ENCODE results near the gene NCKAP5L.

Gene NCKAP5L

GRCh38 chr12:49809906-49810389, 18.3 kb downstream of the NCKAP5L start:
- Histone ChIP-seq H3K9ac (no peak overlapping the region), H3K4me3 (IDR thresholded peaks at IDR 0.05; ENCODE audit: insufficient read depth, low read depth, low read length) (no peak overlapping the region), H4K20me1 (ENCODE audit: insufficient read depth) (no peaks in the 10 kb centered on the region), H3K79me2 (ENCODE audit: insufficient read depth, low read depth) (no peaks in the 10 kb centered on the region), H3K4me2 (no peak overlapping the region), H3K36me3 (ENCODE audit: insufficient read depth) (no peaks in the 10 kb centered on the region), H3K27me3 (ENCODE audit: insufficient read depth, low read depth) (no peaks in the 10 kb centered on the region; the same call in 1 of the 2 replicates), H3K4me1 (ENCODE audit: low read depth, poor library complexity, severe bottlenecking) (no peaks in the 10 kb centered on the region), H3K27ac (no peak overlapping the region), H2AFZ (ENCODE audit: low read depth) (no peak overlapping the region)
- TF ChIP-seq, protein P1, sequence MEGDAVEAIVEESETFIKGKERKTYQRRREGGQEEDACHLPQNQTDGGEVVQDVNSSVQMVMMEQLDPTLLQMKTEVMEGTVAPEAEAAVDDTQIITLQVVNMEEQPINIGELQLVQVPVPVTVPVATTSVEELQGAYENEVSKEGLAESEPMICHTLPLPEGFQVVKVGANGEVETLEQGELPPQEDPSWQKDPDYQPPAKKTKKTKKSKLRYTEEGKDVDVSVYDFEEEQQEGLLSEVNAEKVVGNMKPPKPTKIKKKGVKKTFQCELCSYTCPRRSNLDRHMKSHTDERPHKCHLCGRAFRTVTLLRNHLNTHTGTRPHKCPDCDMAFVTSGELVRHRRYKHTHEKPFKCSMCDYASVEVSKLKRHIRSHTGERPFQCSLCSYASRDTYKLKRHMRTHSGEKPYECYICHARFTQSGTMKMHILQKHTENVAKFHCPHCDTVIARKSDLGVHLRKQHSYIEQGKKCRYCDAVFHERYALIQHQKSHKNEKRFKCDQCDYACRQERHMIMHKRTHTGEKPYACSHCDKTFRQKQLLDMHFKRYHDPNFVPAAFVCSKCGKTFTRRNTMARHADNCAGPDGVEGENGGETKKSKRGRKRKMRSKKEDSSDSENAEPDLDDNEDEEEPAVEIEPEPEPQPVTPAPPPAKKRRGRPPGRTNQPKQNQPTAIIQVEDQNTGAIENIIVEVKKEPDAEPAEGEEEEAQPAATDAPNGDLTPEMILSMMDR (conservative IDR thresholded peaks at IDR 0.05; ENCODE audit: low read depth, low read length) = no peak

DNA sequence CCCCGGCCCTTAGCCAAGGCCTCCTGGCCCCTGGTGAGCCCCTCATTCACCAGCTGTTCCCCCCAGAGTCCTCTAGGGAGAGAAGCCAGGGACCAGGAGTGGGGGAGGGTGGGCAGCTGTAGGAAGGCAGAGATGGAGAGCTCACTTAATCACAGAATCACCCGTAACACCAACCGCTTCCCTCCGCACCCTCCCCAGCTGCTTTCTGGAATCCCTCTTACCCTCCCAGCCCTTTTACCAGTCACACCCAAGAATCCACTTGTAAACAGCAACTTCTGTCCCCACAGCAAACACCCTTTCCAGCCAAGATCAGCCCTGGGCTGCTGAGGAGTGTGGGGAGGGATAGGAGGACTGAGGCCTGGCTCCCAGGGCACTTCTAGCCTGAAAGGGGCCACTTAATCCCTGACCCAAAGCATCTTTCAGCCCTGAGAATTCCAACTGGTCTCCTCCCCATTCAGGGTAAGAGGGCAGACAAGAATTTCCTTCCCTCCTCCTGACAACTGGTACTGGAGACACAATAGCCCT, 18.8 kb downstream of the NCKAP5L start:
- Histone ChIP-seq H3K4me1 (ENCODE audit: low read depth, poor library complexity, severe bottlenecking) (no peaks in the 10 kb centered on the region), H3K27me3 (ENCODE audit: insufficient read depth, low read depth) (no peaks in the 10 kb centered on the region; the same call in 1 of the 2 replicates), H4K20me1 (ENCODE audit: insufficient read depth) (no peaks in the 10 kb centered on the region), H3K79me2 (ENCODE audit: insufficient read depth, low read depth) (no peaks in the 10 kb centered on the region), H2AFZ (ENCODE audit: low read depth) (no peak overlapping the region), H3K4me2 (no peak overlapping the region), H3K9ac (no peak overlapping the region), H3K27ac (no peak overlapping the region), H3K36me3 (ENCODE audit: insufficient read depth) (no peaks in the 10 kb centered on the region), H3K4me3 (IDR thresholded peaks at IDR 0.05; ENCODE audit: insufficient read depth, low read depth, low read length) (no peak overlapping the region)
- TF ChIP-seq, protein P1 (conservative IDR thresholded peaks at IDR 0.05; ENCODE audit: low read depth, low read length) = no peak

DNA sequence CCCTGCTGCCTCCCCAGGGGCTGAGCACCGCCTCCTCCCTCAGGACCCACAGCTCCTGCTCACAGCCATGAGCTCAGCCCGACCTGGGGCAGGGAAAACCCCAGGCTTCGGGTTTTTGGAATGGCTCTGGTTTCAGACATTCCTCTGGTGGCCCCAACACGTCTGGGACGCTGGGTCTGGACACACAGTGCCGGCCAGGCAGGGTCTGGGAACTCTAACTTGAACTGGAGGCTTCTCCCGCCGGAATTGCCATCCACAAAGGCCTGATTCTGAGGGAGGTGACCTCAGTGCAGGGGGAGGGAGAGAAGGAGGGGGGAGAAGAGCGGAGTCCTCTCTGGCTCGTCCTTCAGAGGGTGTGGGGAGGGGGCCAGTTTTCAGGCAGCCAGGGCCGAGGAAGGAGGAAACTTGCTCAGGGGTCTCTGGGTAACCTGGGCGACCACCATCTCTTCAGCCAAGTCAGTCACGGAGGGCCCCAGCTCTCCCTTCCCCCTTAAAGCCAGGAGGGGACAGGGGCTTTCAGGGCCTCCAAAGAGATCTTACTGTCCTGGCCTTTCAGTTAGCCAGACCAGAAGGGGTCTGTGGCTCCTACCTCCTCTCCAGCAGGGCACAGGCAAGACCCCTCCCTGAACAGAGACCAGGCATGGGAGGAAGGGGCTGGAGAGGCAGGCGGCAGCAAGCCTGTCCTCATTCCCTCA, 19.4 kb downstream of the NCKAP5L start:
- TF ChIP-seq, protein P1 (conservative IDR thresholded peaks at IDR 0.05; ENCODE audit: low read depth, low read length) = no peak
- Histone ChIP-seq H4K20me1 (ENCODE audit: insufficient read depth) (no peaks in the 10 kb centered on the region), H3K27me3 (ENCODE audit: insufficient read depth, low read depth) (no peaks in the 10 kb centered on the region; the same call in 1 of the 2 replicates), H3K4me3 (IDR thresholded peaks at IDR 0.05; ENCODE audit: insufficient read depth, low read depth, low read length) (no peak overlapping the region), H3K79me2 (ENCODE audit: insufficient read depth, low read depth) (no peaks in the 10 kb centered on the region), H3K4me1 (ENCODE audit: low read depth, poor library complexity, severe bottlenecking) (no peaks in the 10 kb centered on the region), H3K4me2 (no peak overlapping the region), H3K27ac (no peak overlapping the region), H3K36me3 (ENCODE audit: insufficient read depth) (no peaks in the 10 kb centered on the region), H2AFZ (ENCODE audit: low read depth) (no peak overlapping the region), H3K9ac (no peak overlapping the region)

- TF ChIP-seq, protein P1 (conservative IDR thresholded peaks at IDR 0.05; ENCODE audit: low read depth, low read length) = no peak
- Histone ChIP-seq H3K79me2 (ENCODE audit: insufficient read depth, low read depth) (no peaks in the 10 kb centered on the region), H3K9ac (no peak overlapping the region), H4K20me1 (ENCODE audit: insufficient read depth) (no peaks in the 10 kb centered on the region), H3K4me2 (no peak overlapping the region), H3K27ac (no peak overlapping the region), H3K4me1 (ENCODE audit: low read depth, poor library complexity, severe bottlenecking) (no peaks in the 10 kb centered on the region), H3K36me3 (ENCODE audit: insufficient read depth) (no peaks in the 10 kb centered on the region), H3K27me3 (ENCODE audit: insufficient read depth, low read depth) (no peaks in the 10 kb centered on the region; the same call in 1 of the 2 replicates), H3K4me3 (IDR thresholded peaks at IDR 0.05; ENCODE audit: insufficient read depth, low read depth, low read length) (no peak overlapping the region), H2AFZ (ENCODE audit: low read depth) (no peak overlapping the region)
Measured at GRCh38 chr12:49807991-49808580, 20.1 kb downstream of the NCKAP5L start.

All from KMS-11 (cell line).